Measurements from ENCODE around the gene TMEM38B. TPM values are rescaled to one million over a fixed set of nuclear protein-coding genes. Genes with fewer than 3 reads are reported as not detected.

TMEM38B gene
- total RNA-seq, 1 experiment from 2014 or later: 14.5 TPM

DNA sequence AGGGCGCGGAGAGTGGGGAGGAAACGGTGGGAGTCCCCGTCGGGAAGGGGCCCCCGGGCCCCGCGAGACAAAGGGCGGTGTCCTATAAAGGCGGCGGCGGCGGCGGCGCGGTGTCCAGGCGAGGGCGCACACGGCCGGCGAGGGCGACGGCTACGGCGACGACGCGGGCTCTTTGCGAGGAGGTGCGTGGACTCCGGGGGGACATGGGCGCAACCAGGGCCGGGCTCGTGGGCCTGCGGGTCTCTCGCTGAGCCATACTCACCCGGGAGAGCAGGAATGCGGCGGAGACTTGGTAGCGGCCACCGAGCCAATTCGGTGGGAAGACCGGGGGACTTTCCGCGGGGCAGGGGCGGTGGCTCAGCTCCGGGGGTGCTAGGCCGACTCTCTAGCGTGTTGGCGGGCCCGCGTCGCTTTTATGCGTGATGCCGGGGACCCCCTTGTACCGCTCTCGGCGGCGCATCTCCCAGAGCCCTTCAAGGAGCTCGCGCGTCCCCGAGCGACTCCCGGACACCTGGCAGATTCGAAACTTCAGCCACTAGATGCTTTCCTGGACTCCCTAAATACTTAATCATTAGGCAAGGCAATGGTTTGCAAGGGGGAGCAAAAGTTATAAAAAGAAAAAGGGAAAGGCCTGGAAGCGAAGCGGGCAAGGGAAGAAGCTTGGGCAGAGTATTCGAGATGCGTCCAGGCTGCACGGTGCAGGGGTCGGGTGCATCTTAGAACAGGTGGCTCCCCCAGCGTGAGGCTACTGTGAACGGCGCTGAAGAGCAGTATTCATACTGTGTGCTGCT is 38.0 kb upstream of the TMEM38B start:
- no peak overlapping the region for H3K23ac ChIP-seq (ENCODE audit: insufficient read length, low read depth, low read length)
- H3K27me3 Mint-ChIP-seq (ENCODE audit: low read depth): peaks cover 71% of the 10 kb centered on the region

More for the DNA sequence above, 38.0 kb upstream of the TMEM38B start:
- Mint-ChIP-seq H3K4me3 (peak overlapping the region; percentile 64 to 81), H3K4me1 (peaks cover 42 to 43% of the 10 kb centered on the region in 2 experiments), H3K27ac (no peak overlapping the region), H3K36me3 (ENCODE audit: insufficient read depth in 1 of 3, low read depth in 3 of 3) (0 out of 7 replicates have a peak, but pooled peaks cover 0 to 4% (median 0%) of the 10 kb centered on the region in 3 experiments), H3K9me3 (peaks cover 0 to 4% of the 10 kb centered on the region in 2 experiments; a peak in 1 of 5 replicates)
- no peak overlapping the region for H4K91ac ChIP-seq (ENCODE audit: insufficient read length, low read depth, low read length)
- H2BK120ac ChIP-seq (ENCODE audit: low read depth, low read length, poor library complexity, severe bottlenecking): peak overlapping the region; percentile 92
- H4K5ac ChIP-seq (ENCODE audit: insufficient read length, low read depth, low read length): no peak overlapping the region
- no peaks in the 10 kb centered on the region for H3K79me2 ChIP-seq (ENCODE audit: insufficient read depth, low read length)
- H2BK12ac ChIP-seq (ENCODE audit: insufficient read length, low read depth, low read length): no peak overlapping the region
- no peak overlapping the region for H4K8ac ChIP-seq (replicated peaks; ENCODE audit: insufficient read length, low read depth, low read length)
- H3K27me3 ChIP-seq (ENCODE audit: insufficient read depth, low read length): peaks cover 15% of the 10 kb centered on the region; the same call in 1 of the 2 replicates
- no peak overlapping the region for H3K9ac ChIP-seq (ENCODE audit: extremely low read depth, insufficient read length, low read length)
- no peaks in the 10 kb centered on the region; the same call in 1 of the 2 replicates for H3K4me1 ChIP-seq (ENCODE audit: insufficient read depth, low read length)
- peak overlapping the region; percentile 70 for H2AFZ ChIP-seq (ENCODE audit: low read length)
- peaks cover 11% of the 10 kb centered on the region for H3K23me2 ChIP-seq (ENCODE audit: insufficient read length, low read depth, low read length, poor library complexity, severe bottlenecking)
- H2BK20ac ChIP-seq (ENCODE audit: low read depth, low read length, poor library complexity, severe bottlenecking): no peak overlapping the region
- no peaks in the 10 kb centered on the region for H3K79me1 ChIP-seq (ENCODE audit: insufficient read depth, low read depth, low read length, poor library complexity, severe bottlenecking)
- H3K14ac ChIP-seq (ENCODE audit: insufficient read depth, low read length): peak overlapping the region; percentile 94
- H3K9me3 ChIP-seq (ENCODE audit: control insufficient read depth, low read depth, low read length): no peaks in the 10 kb centered on the region
- no peak overlapping the region; the same call in 1 of the 2 replicates for H3K4ac ChIP-seq (ENCODE audit: low read depth, low read length)
- peak; percentile 43 for DNase-seq
- H3T11ph ChIP-seq (ENCODE audit: low read length): no peak overlapping the region
- H2BK5ac ChIP-seq (ENCODE audit: insufficient read length, low read length): no peak overlapping the region
- no peaks in the 10 kb centered on the region for H4K20me1 ChIP-seq (ENCODE audit: control insufficient read depth, insufficient read depth, insufficient read length)
- H2BK15ac ChIP-seq (ENCODE audit: low read depth, low read length): no peak overlapping the region
- peak; percentile 37; the same call in 2 of the 3 replicates for TF ChIP-seq CTCF (conservative IDR thresholded peaks at IDR 0.05)
- H3K4me2 ChIP-seq (ENCODE audit: insufficient read depth, insufficient read length, low read length): peak overlapping the region; percentile 71
- H3K18ac ChIP-seq (ENCODE audit: insufficient read length, low read depth, low read length): peak overlapping the region; percentile 56
- no peak overlapping the region for H3K27ac ChIP-seq (ENCODE audit: insufficient read length, low read depth, low read length)
- H2AK5ac ChIP-seq (ENCODE audit: insufficient read length, low read length): no peak overlapping the region
- H3K56ac ChIP-seq (ENCODE audit: insufficient read length, low read depth, low read length): no peak overlapping the region
- WGBS (ENCODE audit: extremely low coverage, insufficient read length, low lambda C conversion rate): no CpG with 5 or more reads among the region's 75 CpGs

All from H9 (cell line).